ENCODE results near the gene LPIN1. TPM values are rescaled to one million over a fixed set of nuclear protein-coding genes. Genes with fewer than 3 reads are reported as not detected.

LPIN1 gene
- total RNA-seq, 3 donors from 2014 or later: 29.7 to 38.4 (median 30.4) TPM

- ATAC-seq (peak; percentile 82), DNase-seq (no peak)
- H3K9me3 ChIP-seq: no peaks in the 10 kb centered on the region
- H3K4me3 ChIP-seq: no peak overlapping the region
- TF ChIP-seq CTCF (IDR thresholded peaks at IDR 0.05): no peak
- H3K4me1 ChIP-seq (ENCODE audit: low read depth): peaks cover 19% of the 10 kb centered on the region
- no peaks in the 10 kb centered on the region for H3K36me3 ChIP-seq (ENCODE audit: low read depth)
- intact Hi-C loops (cut with DNase I, micrococcal nuclease): no loop called here
Measured at GRCh38 chr2:11761259-11761658, 14.8 kb downstream of the LPIN1 start.

DNA sequence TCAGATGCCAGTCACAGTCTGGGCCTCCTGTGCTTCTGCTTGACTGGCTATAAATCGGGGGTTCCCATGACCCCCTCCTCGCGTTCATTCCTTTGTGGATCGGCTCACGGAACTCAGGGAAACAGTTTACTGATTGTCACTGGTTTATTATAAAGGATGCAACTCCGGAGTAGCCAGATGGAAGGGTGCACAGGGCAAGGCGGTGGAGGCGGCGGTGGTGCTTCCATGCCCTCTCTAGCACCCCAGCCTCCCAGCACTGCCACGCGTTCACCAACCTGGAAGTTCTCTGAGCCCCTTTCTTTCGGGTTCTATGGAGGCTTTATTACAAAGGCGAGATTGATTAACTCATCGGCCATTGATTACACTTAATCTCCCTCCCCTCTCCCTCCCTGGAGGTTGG, 15.6 kb downstream of the LPIN1 start:
- Histone ChIP-seq H3K36me3 (ENCODE audit: low read depth) (no peaks in the 10 kb centered on the region), H3K9me3 (no peaks in the 10 kb centered on the region), H3K4me1 (ENCODE audit: low read depth) (peaks cover 19% of the 10 kb centered on the region), H3K4me3 (no peak overlapping the region)
- ATAC-seq: no peak
- intact Hi-C loops (cut with DNase I, micrococcal nuclease): no loop called here
- TF ChIP-seq CTCF (IDR thresholded peaks at IDR 0.05): no peak
- no peak for DNase-seq

DNA sequence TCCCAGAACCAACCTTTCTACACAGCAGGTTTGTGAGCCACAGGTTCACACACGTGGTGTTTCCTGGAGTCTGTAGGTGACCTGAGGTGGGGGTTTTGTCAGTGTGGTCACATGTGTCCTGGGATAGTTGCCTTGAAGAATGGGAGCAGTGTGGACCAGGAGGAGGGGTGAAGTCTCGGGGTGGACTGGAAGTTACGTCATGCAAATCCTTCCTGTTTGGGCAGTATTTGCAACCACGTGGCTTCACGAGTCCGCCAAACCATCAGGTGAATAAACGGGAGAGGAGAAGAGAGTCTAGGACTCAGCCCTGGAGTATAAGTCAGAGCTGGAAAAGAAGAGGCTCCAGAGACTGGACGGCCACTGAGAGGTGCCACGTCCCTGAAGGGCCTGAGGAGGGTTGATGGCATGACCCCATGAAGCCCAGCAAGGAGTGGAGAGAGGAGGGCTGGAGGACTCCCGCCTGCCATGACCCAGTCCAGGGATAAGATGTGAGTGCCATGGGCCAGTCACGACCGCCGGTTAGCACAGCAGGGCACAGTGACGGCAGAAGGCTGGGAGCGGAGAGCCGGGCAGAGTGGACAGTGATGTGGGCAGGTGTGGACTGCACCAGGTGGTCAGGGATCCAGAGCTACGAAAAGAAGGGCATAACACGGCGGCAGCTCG, 16.5 kb downstream of the LPIN1 start:
- Histone ChIP-seq H3K4me3 (no peak overlapping the region), H3K36me3 (ENCODE audit: low read depth) (no peaks in the 10 kb centered on the region), H3K9me3 (no peaks in the 10 kb centered on the region), H3K4me1 (ENCODE audit: low read depth) (peaks cover 19% of the 10 kb centered on the region)
- DNase-seq: no peak
- no peak for ATAC-seq
- intact Hi-C loops (cut with DNase I, micrococcal nuclease): no loop called here
- TF ChIP-seq CTCF (IDR thresholded peaks at IDR 0.05): no peak

DNA sequence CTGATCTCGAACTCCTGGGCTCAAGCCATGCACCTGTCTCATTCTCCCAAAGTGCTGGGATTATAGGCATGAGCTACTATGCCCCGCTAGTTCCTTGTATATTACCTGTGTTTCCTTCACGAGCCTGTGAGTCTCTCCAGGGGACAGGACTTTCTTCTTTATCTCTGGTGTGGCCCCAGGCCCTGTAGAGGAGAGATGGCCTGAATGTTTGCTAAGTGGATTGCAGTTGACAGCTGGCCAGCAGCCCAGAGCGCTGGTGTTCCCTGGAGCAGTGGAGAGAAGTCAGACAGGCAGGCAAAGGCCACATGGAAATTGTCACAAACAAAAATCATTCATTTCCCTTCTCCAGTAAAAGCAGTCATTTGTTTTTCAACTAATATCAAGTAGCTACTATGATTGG, 17.9 kb downstream of the LPIN1 start:
- DNase-seq (peak; percentile 78 to 83 (median 81)), ATAC-seq (peak; percentile 91)
- TF ChIP-seq CTCF (IDR thresholded peaks at IDR 0.05): no peak
- intact Hi-C loops (cut with DNase I, micrococcal nuclease): no loop called here
- Histone ChIP-seq H3K4me1 (ENCODE audit: low read depth) (peaks cover 19% of the 10 kb centered on the region), H3K4me3 (no peak overlapping the region), H3K9me3 (no peaks in the 10 kb centered on the region), H3K36me3 (ENCODE audit: low read depth) (no peaks in the 10 kb centered on the region)

GRCh38 chr2:11764920-11765319, 18.5 kb downstream of the LPIN1 start:
- Histone ChIP-seq H3K4me1 (ENCODE audit: low read depth) (peaks cover 19% of the 10 kb centered on the region), H3K9me3 (no peaks in the 10 kb centered on the region), H3K4me3 (no peak overlapping the region), H3K36me3 (ENCODE audit: low read depth) (no peaks in the 10 kb centered on the region)
- TF ChIP-seq CTCF (IDR thresholded peaks at IDR 0.05): no peak
- intact Hi-C loops (cut with DNase I, micrococcal nuclease): no loop called here
- ATAC-seq (no peak), DNase-seq (no peak)

- no peaks in the 10 kb centered on the region for H3K36me3 ChIP-seq (ENCODE audit: low read depth)
- peaks cover 19% of the 10 kb centered on the region for H3K4me1 ChIP-seq (ENCODE audit: low read depth)
- no peak for TF ChIP-seq CTCF (IDR thresholded peaks at IDR 0.05)
- no peak for DNase-seq
- intact Hi-C loops (cut with DNase I, micrococcal nuclease): no loop called here
- no peaks in the 10 kb centered on the region for H3K9me3 ChIP-seq
- ATAC-seq: no peak
- no peak overlapping the region for H3K4me3 ChIP-seq
Measured at GRCh38 chr2:11765501-11765900, 19.1 kb downstream of the LPIN1 start.

Measured in mucosa of descending colon (tissue), 3 donors.